Motor neuron (in vitro differentiated cells): ENCODE results near the gene LSAMP. TPM values are rescaled to one million over a fixed set of nuclear protein-coding genes. Genes with fewer than 3 reads are reported as not detected.

Experiments used
- ATAC-seq, 8 experiments: fragments of 200-7000 bp; cut with Tn5 transposase; replicated peaks in 6 of 8; 2 replicates each; pipeline ENCODE4 v1.8.0; 2021; ENCODE audit warnings: mild to moderate bottlenecking in 8 of 8, moderate library complexity in 8 of 8
- H3K27ac ChIP-seq, 2 donors: fragments of 250-450 bp; sonication (Bioruptor Pico); 2 replicates each; pipeline ENCODE4 v1.9.0; 2021; ENCODE audit warnings: antibody characterized with exemption in 2 of 2, mild to moderate bottlenecking in 2 of 2, moderate library complexity in 1 of 2
- H3K4me1 ChIP-seq, 2 donors: fragments of 250-450 bp; sonication (Bioruptor Pico); replicated peaks in 1 of 2; 2 replicates each; pipeline ENCODE4 v1.6.1; 2021; ENCODE audit warnings: antibody characterized with exemption in 2 of 2, mild to moderate bottlenecking in 2 of 2, moderate library complexity in 1 of 2
- H3K4me3 ChIP-seq, 5 donors: fragments of 250-450 bp; sonication (Bioruptor Pico); 2 replicates each; pipeline ENCODE4 v1.9.0; 2021; ENCODE audit warnings: antibody characterized with exemption in 5 of 5, mild to moderate bottlenecking in 5 of 5, moderate library complexity in 4 of 5
- WGBS, 10 experiments: fragments of 450-650 bp; shearing (Covaris generic); methylation state at CpG; one replicate each; pipeline ENCODE4 v1.0.0; 2022; 5-methylcytosine and 5-hydroxymethylcytosine counted together
- in situ Hi-C, 9 experiments: fragments of 400-800 bp; cut with MboI; loops; one replicate each; pipeline ENCODE4 v1.15.0; 2021; ENCODE audit warnings: low sequenced_read_pairs in 9 of 9, low pct_unique_long_range_greater_than_20kb in 2 of 9; ENCODE audit not compliant: unreplicated experiment in 9 of 9
- total RNA-seq, 8 experiments: library from RNA; unstranded; fragments of 300-600 nt; gene quantifications; 2 replicates each; pipeline versions ENCODE4 v1.2.3 to v1.2.4, GENCODE V29; 2022

The LSAMP gene
- total RNA-seq, 8 experiments from 2014 or later, result 24.4 to 76.5 (median 39.2) TPM

GRCh38 chr3:116425126-116425525, 20.2 kb downstream of the LSAMP start:
- no peak for ATAC-seq
- 33 to 100% (median 100%) methylated on average over 1 to 2 of the region's 2 CpGs; no CpG with 5 or more reads in 2 of the 10 experiments for WGBS, 10 experiments
- no peak overlapping the region for H3K27ac ChIP-seq
- in situ Hi-C loops, result loop anchor here in 1 of 9 experiments (25.0 kb wide), 1 partner anchor 288 kb away; no protein-coding TSS in a partner anchor
- H3K4me1 ChIP-seq, result peaks cover 5 to 15% of the 10 kb centered on the region in 2 donors
- H3K4me3 ChIP-seq, result no peak overlapping the region

DNA sequence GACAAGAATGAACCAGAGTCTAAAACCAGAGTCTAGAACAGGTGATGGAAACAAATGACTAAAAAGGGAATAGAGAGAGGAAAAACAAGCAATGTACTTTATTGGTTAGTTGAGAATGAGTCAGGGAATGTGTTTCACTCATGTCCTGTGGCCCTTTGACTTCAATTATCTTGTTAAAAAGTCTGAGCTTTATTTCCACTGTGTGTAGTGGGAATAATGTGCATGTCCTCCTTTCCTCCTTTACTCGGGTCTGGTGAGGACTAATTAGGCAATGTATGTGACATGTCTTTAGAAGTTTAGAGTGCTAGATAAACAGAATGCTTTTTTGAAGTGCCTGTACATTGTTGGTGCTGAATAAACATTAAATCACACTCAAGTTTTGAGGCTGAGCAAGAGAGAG, 21.3 kb downstream of the LSAMP start:
- Histone ChIP-seq H3K4me3 (no peak overlapping the region), H3K4me1 (peaks cover 5 to 15% of the 10 kb centered on the region in 2 donors), H3K27ac (no peak overlapping the region)
- peak in 7 of 8 experiments; percentile 28 to 67 (median 54) for ATAC-seq
- 0 to 20% (median 0%) methylated on average over 1 of the region's 1 CpG; no CpG with 5 or more reads in 2 of the 10 experiments for WGBS, 10 experiments
- in situ Hi-C loops, result no loop called here

DNA sequence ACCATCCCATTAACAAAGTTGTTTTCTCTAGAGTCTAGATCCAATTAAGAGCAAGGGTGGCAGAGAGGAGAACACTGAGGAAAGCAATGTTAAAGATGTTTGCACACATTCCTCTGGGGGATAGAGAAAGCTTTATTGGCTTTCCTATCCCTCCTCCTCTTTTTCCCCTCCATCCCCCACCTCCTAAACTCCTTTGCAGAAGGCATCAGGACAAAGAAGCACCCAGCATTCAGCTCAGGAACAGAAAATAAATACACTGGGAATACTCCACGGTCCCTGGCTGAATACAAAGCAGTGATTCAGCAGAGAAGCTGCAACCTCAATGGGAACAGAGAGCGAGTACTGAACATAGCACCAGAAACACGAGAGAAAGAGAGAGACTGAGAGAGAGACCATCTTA, 21.9 kb downstream of the LSAMP start:
- Histone ChIP-seq H3K4me1 (peaks cover 5 to 15% of the 10 kb centered on the region in 2 donors), H3K4me3 (no peak overlapping the region), H3K27ac (no peak overlapping the region)
- in situ Hi-C loops, result no loop called here
- peak in 7 of 8 experiments; percentile 45 to 96 (median 88) for ATAC-seq
- WGBS, 10 experiments, result 0 to 70% (median 28%) methylated on average over 1 to 3 of the region's 3 CpGs; no CpG with 5 or more reads in 2 of the 10 experiments

- WGBS, 10 experiments, result 13 to 83% (median 20%) methylated on average over 1 of the region's 1 CpG; no CpG with 5 or more reads in 5 of the 10 experiments
- no peak overlapping the region for H3K4me3 ChIP-seq
- no peaks in the 10 kb centered on the region for H3K4me1 ChIP-seq
- in situ Hi-C loops, result no loop called here
- no peak for ATAC-seq
- no peak overlapping the region for H3K27ac ChIP-seq
These were observed 28.1 kb downstream of the LSAMP start for GRCh38 chr3:116417151-116417550.

DNA sequence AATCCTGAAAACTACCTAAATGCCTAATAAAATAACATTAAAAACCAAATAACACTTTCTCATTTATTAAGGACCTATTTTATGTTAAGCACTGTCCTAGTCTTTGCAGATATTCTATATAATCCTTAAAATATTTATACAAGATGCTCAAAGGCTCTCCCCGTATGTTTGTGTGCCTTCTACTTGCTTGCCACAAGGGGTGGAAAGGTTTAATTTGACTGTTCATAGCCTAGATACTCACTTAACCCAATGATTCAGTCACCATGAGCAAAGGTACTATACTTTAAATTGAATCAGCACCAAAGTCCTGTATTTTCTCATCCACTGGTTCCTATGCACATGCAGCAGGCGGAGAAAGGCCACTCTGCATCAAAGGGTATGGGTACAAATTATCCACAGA, 32.0 kb downstream of the LSAMP start:
- Histone ChIP-seq H3K4me3 (no peak overlapping the region), H3K4me1 (no peaks in the 10 kb centered on the region), H3K27ac (no peak overlapping the region)
- 39 to 100% (median 83%) methylated on average over 1 to 2 of the region's 2 CpGs; no CpG with 5 or more reads in 1 of the 10 experiments for WGBS, 10 experiments
- ATAC-seq, result peak in 1 of 8 experiments; percentile 30
- in situ Hi-C loops, result no loop called here

DNA sequence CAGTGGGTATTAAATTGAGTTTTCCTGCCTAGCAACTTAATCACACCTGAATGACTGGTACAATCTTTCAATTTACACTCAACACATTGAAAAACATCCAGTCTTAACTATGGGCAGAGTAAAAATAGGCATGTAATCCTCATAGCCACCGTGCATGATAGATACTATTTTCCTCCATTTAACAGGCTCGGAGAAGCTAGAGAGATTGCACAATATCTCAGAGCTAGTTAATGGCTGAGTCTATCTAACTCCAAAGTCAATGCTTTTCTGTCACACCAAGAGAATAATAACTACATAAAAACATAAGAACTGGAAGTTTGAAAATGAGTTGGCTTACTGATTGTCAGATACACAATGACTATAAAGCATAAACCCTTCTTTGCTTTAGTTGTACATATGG, 36.8 kb downstream of the LSAMP start:
- no peak for ATAC-seq
- no peak overlapping the region for H3K27ac ChIP-seq
- in situ Hi-C loops, result no loop called here
- 55 to 95% (median 75%) methylated on average over 1 to 2 of the region's 2 CpGs; no CpG with 5 or more reads in 3 of the 10 experiments for WGBS, 10 experiments
- H3K4me1 ChIP-seq, result no peaks in the 10 kb centered on the region
- H3K4me3 ChIP-seq, result no peak overlapping the region

DNA sequence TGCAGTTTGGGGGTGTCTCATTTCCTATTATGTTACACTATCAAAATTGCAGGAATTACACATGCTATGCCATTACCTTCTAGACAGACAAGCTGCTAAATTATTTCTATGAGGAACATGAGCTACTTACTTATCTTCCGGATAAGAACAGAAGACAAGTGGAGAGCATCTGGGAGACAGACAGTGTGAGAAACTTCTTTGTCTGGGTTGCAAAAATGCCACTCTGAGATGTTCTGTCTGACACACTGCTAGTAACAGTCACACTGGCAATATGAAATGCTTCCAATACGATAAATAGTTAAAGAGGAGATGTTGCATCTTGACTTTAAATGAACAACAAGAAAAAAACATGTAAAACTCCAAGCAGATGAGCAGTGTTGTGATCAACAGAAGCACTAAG, 40.1 kb downstream of the LSAMP start:
- no peak for ATAC-seq

GRCh38 chr3:116399701-116400226, 45.5 kb downstream of the LSAMP start:
- Histone ChIP-seq H3K4me3 (no peak overlapping the region), H3K27ac (no peak overlapping the region), H3K4me1 (no peaks in the 10 kb centered on the region)
- ATAC-seq, result peak in 2 of 8 experiments; percentile 43 to 45
- 20 to 100% (median 82%) methylated on average over 1 to 2 of the region's 2 CpGs for WGBS, 10 experiments
- in situ Hi-C loops, result no loop called here

More for the DNA sequence above, 40.1 kb downstream of the LSAMP start:
- in situ Hi-C loops, result no loop called here
- no peaks in the 10 kb centered on the region for H3K4me1 ChIP-seq
- no peak overlapping the region for H3K4me3 ChIP-seq
- H3K27ac ChIP-seq, result no peak overlapping the region
- WGBS, 10 experiments, result 0 to 100% (median 84%) methylated on average over 1 to 2 of the region's 2 CpGs; no CpG with 5 or more reads in 2 of the 10 experiments

DNA sequence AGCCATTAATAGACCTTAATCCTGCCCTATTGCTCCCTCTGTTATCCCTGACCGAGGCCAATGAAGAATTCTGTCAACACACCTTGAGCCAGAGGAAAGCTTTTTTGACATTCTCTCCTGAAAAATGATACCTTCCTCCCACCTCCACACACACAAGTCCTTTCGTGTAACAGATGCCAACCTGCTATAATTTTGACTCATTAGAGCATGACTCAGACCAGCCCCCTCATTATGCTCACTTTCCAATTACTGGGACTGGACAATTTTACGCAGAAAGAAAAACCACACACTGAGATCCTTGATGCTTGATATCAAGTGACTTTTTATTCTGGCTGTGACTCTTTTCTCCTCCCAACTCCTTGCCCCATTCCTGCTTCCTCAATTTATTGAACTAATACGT, 50.9 kb downstream of the LSAMP start:
- Histone ChIP-seq H3K4me3 (no peak overlapping the region), H3K4me1 (peaks cover 0 to 3% of the 10 kb centered on the region in 2 donors), H3K27ac (no peak overlapping the region)
- 31 to 83% (median 52%) methylated on average over 1 to 4 of the region's 4 CpGs; no CpG with 5 or more reads in 2 of the 10 experiments for WGBS, 10 experiments
- in situ Hi-C loops, result no loop called here
- ATAC-seq, result peak in 1 of 8 experiments; percentile 39

GRCh38 chr3:116393199-116393598, 52.1 kb downstream of the LSAMP start:
- Histone ChIP-seq H3K27ac (no peak overlapping the region), H3K4me3 (no peak overlapping the region), H3K4me1 (peaks cover 0 to 9% of the 10 kb centered on the region in 2 donors)
- no peak for ATAC-seq
- WGBS, 10 experiments, result 43% methylated on average over 1 of the region's 3 CpGs; no CpG with 5 or more reads in 9 of the 10 experiments
- in situ Hi-C loops, result no loop called here

- peaks cover 0 to 9% of the 10 kb centered on the region in 2 donors for H3K4me1 ChIP-seq
- no peak overlapping the region for H3K27ac ChIP-seq
- 100% methylated on average over 1 of the region's 3 CpGs; no CpG with 5 or more reads in 8 of the 10 experiments for WGBS, 10 experiments
- ATAC-seq, result no peak
- no peak overlapping the region for H3K4me3 ChIP-seq
- in situ Hi-C loops, result no loop called here
These were observed 53.0 kb downstream of the LSAMP start for GRCh38 chr3:116392291-116392690.

- Histone ChIP-seq H3K4me3 (no peak overlapping the region), H3K27ac (no peak overlapping the region), H3K4me1 (peaks cover 0 to 9% of the 10 kb centered on the region in 2 donors)
- in situ Hi-C loops, result no loop called here
- ATAC-seq, result no peak
- 80 to 100% methylated on average over 1 of the region's 23 CpGs; no CpG with 5 or more reads in 8 of the 10 experiments for WGBS, 10 experiments
These were observed 53.7 kb downstream of the LSAMP start for GRCh38 chr3:116391296-116392201.

GRCh38 chr3:116390318-116390717, 55.0 kb downstream of the LSAMP start:
- no peak for ATAC-seq
- Histone ChIP-seq H3K4me1 (peaks cover 0 to 9% of the 10 kb centered on the region in 2 donors), H3K4me3 (no peak overlapping the region), H3K27ac (no peak overlapping the region)
- 100% methylated on average over 1 of the region's 1 CpG; no CpG with 5 or more reads in 3 of the 10 experiments for WGBS, 10 experiments
- in situ Hi-C loops, result no loop called here
